ENCODE measurements around the gene ZC3H6.

DNA sequence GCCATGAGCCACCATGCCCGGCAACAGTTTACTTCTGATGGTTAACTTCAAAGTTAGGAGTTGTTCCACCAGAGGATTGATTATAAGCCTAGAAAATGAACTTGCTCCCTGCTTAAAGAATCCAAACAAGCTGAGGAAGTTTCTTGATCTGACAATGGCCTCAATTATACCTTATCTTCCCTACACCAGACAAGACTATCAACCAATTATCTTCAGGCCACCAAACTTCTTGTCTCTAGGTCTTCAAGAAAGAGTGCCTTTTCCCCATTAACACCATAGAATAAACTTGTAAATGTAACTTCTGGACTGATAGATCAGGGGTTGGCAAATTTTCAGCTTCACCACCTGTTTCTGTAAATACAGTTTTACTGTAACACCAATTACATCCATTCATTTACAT, 35.5 kb upstream of the ZC3H6 start:
- TF ChIP-seq ZNF70 (CRISPR knock-in tag; IDR thresholded peaks at IDR 0.05) (no peak), RARB (CRISPR knock-in tag; IDR thresholded peaks at IDR 0.05) (no peak), ZNF8 (CRISPR knock-in tag; IDR thresholded peaks at IDR 0.05) (no peak), ESRRG (CRISPR knock-in tag; IDR thresholded peaks at IDR 0.05) (no peak)

Data from SK-N-SH treated with all-trans-retinoic acid at 6 μM for 48 hours (cell line).